Smooth muscle cell (in vitro differentiated cells): Measurements from ENCODE around the gene SLC25A33. TPM values are rescaled to one million over a fixed set of nuclear protein-coding genes. Genes with fewer than 3 reads are reported as not detected.

ENCODE experiments used
- DNase-seq: peaks from one replicate; lab custom pipeline; 2025; ENCODE audit not compliant: unreplicated experiment; lab: John Stamatoyannopoulos, UW
- H2AFZ ChIP-seq: fragments of 200-600 bp; sonication (generic); 2 replicates; pipeline ENCODE4 v1.6.0; 2016; ENCODE audit warnings: antibody characterized with exemption, low read depth, mild to moderate bottlenecking
- H3F3A ChIP-seq: fragments of 200-600 bp; sonication (generic); 2 replicates; pipeline ENCODE4 v1.6.0; 2017; ENCODE audit warnings: antibody characterized with exemption, low read depth
- H3K27ac ChIP-seq: fragments of 200-600 bp; sonication (generic); 2 replicates; pipeline ENCODE4 v1.5.1; 2016; ENCODE audit warnings: low read depth, mild to moderate bottlenecking
- H3K27me3 ChIP-seq: fragments of 200-600 bp; sonication (generic); 2 replicates; pipeline ENCODE4 v1.6.1; 2016; ENCODE audit warnings: low read depth, mild to moderate bottlenecking
- H3K36me3 ChIP-seq: fragments of 200-600 bp; sonication (generic); 2 replicates; pipeline ENCODE4 v1.5.1; 2016; ENCODE audit warnings: low read depth
- H3K4me1 ChIP-seq: fragments of 200-600 bp; sonication (generic); 2 replicates; pipeline ENCODE4 v1.5.1; 2016; ENCODE audit warnings: low read depth
- H3K4me2 ChIP-seq: fragments of 200-600 bp; sonication (generic); 2 replicates; pipeline ENCODE4 v1.6.0; 2016; ENCODE audit warnings: mild to moderate bottlenecking
- H3K4me3 ChIP-seq: fragments of 200-600 bp; sonication (generic); 2 replicates; pipeline ENCODE4 v1.5.1; 2016; ENCODE audit warnings: mild to moderate bottlenecking
- H3K79me2 ChIP-seq: fragments of 200-600 bp; sonication (generic); 2 replicates; pipeline ENCODE4 v1.6.0; 2016; ENCODE audit warnings: low read depth, mild to moderate bottlenecking
- H3K9ac ChIP-seq: fragments of 200-600 bp; sonication (generic); 2 replicates; pipeline ENCODE4 v1.6.0; 2016; ENCODE audit warnings: low read depth
- H3K9me3 ChIP-seq: fragments of 200-600 bp; sonication (generic); replicated peaks from 2 replicates; pipeline ENCODE4 v1.5.1; 2016; ENCODE audit warnings: low read depth
- H4K20me1 ChIP-seq: fragments of 200-600 bp; sonication (generic); 2 replicates; pipeline ENCODE4 v1.6.0; 2016; ENCODE audit warnings: low read depth
- CTCF ChIP-seq: fragments of 200-600 bp; sonication (generic); IDR thresholded peaks from 2 replicates; pipeline ENCODE4 v1.5.1; 2017; ENCODE audit warnings: borderline replicate concordance, mild to moderate bottlenecking, antibody characterized with exemption; ENCODE audit not compliant: insufficient read depth, poor library complexity, severe bottlenecking
- WGBS: methylation state at CpG from one replicate; pipeline ENCODE4 v1.1.7; 2016; ENCODE audit warnings: low lambda C conversion rate; 5-methylcytosine and 5-hydroxymethylcytosine counted together
- polyA plus RNA-seq: library from polyadenylated mRNA; unstranded; fragments of >200 nt; fragmentation: Nextera tagmentation; extraction: Ambion mirVana; gene quantifications from 2 replicates; pipeline ENCODE4 v1.2.1, GENCODE V29; 2016
- total RNA-seq: library from RNA; depleted of rRNA; stranded (reverse); fragments of >200 nt; gene quantifications from 2 replicates; pipeline ENCODE4 v1.2.3, GENCODE V29; 2014

SLC25A33 gene
- total and polyA plus RNA-seq, 2 experiments from 2014 or later = 5.4 to 5.5 TPM

GRCh38 chr1:9494936-9495758 lies 44.1 kb upstream of the SLC25A33 start:
- H3F3A ChIP-seq = no peaks in the 10 kb centered on the region
- TF ChIP-seq CTCF = peak; percentile 99
- H3K9me3 ChIP-seq = no peaks in the 10 kb centered on the region
- no peaks in the 10 kb centered on the region for H3K36me3 ChIP-seq
- no peaks in the 10 kb centered on the region for H4K20me1 ChIP-seq
- H3K27me3 ChIP-seq = no peaks in the 10 kb centered on the region
- DNase-seq = no peak
- H3K9ac ChIP-seq = no peak overlapping the region
- WGBS = 13% methylated on average over 39 of the region's 48 CpGs
- H2AFZ ChIP-seq = peak overlapping the region; percentile 66
- H3K4me2 ChIP-seq = peak overlapping the region; percentile 80
- H3K4me1 ChIP-seq = no peaks in the 10 kb centered on the region
- no peak overlapping the region for H3K27ac ChIP-seq
- H3K4me3 ChIP-seq = peak overlapping the region; percentile 32
- H3K79me2 ChIP-seq = no peaks in the 10 kb centered on the region

GRCh38 chr1:9495854-9496374 lies 43.4 kb upstream of the SLC25A33 start:
- H3K27ac ChIP-seq = no peak overlapping the region
- H4K20me1 ChIP-seq = no peaks in the 10 kb centered on the region
- H3K4me2 ChIP-seq = no peak overlapping the region
- no peak for TF ChIP-seq CTCF
- no peaks in the 10 kb centered on the region for H3K79me2 ChIP-seq
- WGBS = 92% methylated on average over 8 of the region's 8 CpGs
- no peak overlapping the region for H3K9ac ChIP-seq
- no peaks in the 10 kb centered on the region for H3K9me3 ChIP-seq
- no peaks in the 10 kb centered on the region for H3F3A ChIP-seq
- H3K4me3 ChIP-seq = no peak overlapping the region
- H2AFZ ChIP-seq = no peak overlapping the region
- no peak for DNase-seq
- no peaks in the 10 kb centered on the region for H3K4me1 ChIP-seq
- no peaks in the 10 kb centered on the region for H3K36me3 ChIP-seq
- H3K27me3 ChIP-seq = no peaks in the 10 kb centered on the region

- no peaks in the 10 kb centered on the region for H4K20me1 ChIP-seq
Observed at GRCh38 chr1:9500756-9501754, 38.2 kb upstream of the SLC25A33 start.

More at GRCh38 chr1:9500756-9501754, 38.2 kb upstream of the SLC25A33 start:
- Histone ChIP-seq H3K36me3 (no peaks in the 10 kb centered on the region), H3K27me3 (no peaks in the 10 kb centered on the region), H3F3A (no peaks in the 10 kb centered on the region), H3K9ac (no peak overlapping the region), H3K4me1 (no peaks in the 10 kb centered on the region), H2AFZ (no peak overlapping the region), H3K4me3 (no peak overlapping the region), H3K27ac (no peak overlapping the region), H3K9me3 (no peaks in the 10 kb centered on the region), H3K4me2 (no peak overlapping the region), H3K79me2 (no peaks in the 10 kb centered on the region)
- 87% methylated on average over 17 of the region's 17 CpGs for WGBS
- no peak for DNase-seq
- no peak for TF ChIP-seq CTCF
